Omental fat pad (tissue), 4 donors: ENCODE data around the gene MTHFR. TPM values are rescaled to one million over a fixed set of nuclear protein-coding genes. Genes with fewer than 3 reads are reported as not detected.

Experiments
- ATAC-seq: fragments of 150-250 bp; one replicate; pipeline ENCODE4 v1.9.1; 2016; ENCODE audit warnings: mild to moderate bottlenecking, moderate library complexity; ENCODE audit not compliant: low FRiP score
- DNase-seq: peaks from one replicate; pipeline ENCODE4 v3.0.0-alpha.2; 2019; ENCODE audit warnings: low spot score
- total RNA-seq, 4 donors: library from RNA; depleted of rRNA; stranded (reverse); fragments of >200 nt; gene quantifications; one replicate each; pipeline ENCODE4 v1.1.0, GENCODE V29; 2016
- TF ChIP-seq, protein P1 (sequence below), 3 donors: fragments of 450-650 bp; IDR thresholded peaks; one replicate each; pipeline ENCODE4 v1.5.1; 2016 to 2017; ENCODE audit warnings: antibody characterized with exemption in 3 of 3, mild to moderate bottlenecking in 3 of 3, moderate library complexity in 2 of 3

MTHFR gene
- total RNA-seq, 4 donors from 2014 or later, result 28.9 to 44.8 (median 36.0) TPM

DNA sequence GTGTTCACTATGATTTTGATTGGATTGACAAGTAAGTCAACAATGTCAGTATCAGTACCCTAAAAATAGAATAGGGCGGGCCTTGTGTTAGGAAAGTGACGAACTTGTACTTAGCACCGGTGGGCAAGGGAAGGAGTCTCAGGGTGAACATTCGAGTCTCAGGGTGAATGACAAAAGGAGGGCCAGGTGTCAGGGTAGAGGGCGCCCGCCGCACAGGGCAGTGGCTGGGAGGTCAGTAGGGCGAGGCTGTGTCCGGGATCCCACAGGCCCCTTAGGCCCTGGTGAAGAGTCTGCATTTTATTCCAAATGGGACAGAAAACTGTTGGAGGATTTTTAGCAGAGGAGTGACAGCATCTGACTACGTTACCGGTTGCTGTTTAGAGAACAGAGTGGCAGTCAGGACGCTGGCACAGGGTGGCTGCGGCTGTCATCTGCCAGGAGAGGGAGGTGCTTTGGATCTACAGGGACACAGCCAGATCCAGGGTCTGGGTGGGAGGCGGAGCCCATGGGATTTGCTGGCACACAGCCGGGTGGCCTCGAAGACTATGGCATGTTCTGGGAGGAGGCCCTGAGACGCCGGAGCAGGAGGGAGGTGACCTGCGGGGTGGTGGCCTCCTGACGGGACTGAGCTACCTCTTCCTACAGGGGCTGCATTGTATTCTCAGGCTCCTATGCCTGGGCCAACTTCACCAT is 58.8 kb downstream of the MTHFR start:
- no peak for ATAC-seq
- TF ChIP-seq, protein P1, sequence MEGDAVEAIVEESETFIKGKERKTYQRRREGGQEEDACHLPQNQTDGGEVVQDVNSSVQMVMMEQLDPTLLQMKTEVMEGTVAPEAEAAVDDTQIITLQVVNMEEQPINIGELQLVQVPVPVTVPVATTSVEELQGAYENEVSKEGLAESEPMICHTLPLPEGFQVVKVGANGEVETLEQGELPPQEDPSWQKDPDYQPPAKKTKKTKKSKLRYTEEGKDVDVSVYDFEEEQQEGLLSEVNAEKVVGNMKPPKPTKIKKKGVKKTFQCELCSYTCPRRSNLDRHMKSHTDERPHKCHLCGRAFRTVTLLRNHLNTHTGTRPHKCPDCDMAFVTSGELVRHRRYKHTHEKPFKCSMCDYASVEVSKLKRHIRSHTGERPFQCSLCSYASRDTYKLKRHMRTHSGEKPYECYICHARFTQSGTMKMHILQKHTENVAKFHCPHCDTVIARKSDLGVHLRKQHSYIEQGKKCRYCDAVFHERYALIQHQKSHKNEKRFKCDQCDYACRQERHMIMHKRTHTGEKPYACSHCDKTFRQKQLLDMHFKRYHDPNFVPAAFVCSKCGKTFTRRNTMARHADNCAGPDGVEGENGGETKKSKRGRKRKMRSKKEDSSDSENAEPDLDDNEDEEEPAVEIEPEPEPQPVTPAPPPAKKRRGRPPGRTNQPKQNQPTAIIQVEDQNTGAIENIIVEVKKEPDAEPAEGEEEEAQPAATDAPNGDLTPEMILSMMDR (IDR thresholded peaks at IDR 0.05), result no peak
- no peak for DNase-seq

DNA sequence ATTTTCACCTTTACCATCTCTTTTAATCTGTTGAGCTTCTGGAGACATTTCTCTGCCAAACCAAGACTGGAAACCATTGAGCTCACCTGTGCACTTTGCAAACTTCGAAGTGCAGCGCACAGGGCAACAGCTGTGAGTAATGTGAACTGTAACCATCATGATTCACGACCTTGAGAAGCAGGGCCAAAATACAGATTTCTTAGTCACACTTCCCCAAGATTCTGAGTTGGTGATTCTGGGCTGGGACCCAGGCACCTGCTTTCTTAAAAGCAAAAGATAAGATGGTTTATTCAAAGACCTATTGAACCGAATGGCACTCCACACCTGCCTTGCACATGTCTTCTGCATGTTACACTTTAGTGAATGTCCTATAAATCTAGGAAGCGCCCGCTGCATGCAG is 59.7 kb downstream of the MTHFR start:
- ATAC-seq, result no peak
- no peak for DNase-seq
- TF ChIP-seq, protein P1 (IDR thresholded peaks at IDR 0.05), result no peak

DNA sequence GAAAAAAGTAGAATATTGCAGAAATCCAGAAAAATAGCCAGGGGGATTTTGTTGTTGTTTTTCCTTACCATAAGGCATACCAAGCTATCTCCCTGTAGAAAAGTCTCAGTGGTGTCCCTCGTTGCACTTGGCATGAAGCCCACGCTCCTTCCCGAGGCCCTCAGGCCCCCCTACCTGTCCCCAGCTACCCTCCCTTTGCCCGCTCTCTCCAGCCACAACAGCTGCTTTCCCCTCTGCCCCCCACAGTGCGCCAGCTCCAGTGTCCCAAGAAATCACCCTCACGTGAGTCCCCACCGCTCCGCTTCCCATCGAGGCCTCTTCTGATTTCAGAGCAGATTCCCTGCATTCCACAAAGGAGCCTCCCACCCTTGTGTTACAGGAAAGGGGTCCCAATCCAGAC is 61.5 kb downstream of the MTHFR start:
- TF ChIP-seq, protein P1 (IDR thresholded peaks at IDR 0.05), result no peak
- ATAC-seq (no peak), DNase-seq (no peak)

DNA sequence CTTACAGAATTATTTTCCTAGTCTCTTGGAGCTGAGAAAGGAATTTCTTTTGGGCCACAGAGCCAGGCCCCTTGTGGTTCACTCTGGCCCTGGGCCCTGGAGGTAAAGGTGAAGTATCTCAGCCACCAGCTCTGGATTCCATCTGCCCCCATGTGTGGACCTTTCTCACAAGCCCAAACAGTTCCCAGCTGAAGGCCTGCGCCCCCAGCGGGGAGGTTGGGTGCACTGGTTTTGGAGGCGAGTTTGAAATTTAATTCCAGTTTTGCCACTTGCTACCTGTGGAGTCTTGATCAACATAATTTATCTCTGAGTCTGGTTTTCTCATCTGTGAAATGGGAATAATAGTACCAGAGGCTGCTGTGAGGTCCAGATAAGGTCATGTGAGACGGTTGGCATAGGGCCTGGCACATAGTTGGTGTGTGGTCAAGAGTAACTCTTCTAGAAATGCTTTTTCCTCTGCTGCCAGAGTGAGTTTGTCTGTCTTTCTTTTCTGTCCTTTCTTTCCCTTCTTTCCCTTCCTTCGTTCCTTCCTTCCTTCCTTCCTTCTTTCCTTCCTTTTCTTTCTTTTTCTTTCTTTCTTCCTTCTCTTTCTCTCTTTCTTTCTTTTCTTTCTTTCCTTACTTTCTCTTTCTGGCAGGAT is 63.7 kb downstream of the MTHFR start:
- TF ChIP-seq, protein P1 (IDR thresholded peaks at IDR 0.05), result no peak
- ATAC-seq (no peak), DNase-seq (no peak)

DNA sequence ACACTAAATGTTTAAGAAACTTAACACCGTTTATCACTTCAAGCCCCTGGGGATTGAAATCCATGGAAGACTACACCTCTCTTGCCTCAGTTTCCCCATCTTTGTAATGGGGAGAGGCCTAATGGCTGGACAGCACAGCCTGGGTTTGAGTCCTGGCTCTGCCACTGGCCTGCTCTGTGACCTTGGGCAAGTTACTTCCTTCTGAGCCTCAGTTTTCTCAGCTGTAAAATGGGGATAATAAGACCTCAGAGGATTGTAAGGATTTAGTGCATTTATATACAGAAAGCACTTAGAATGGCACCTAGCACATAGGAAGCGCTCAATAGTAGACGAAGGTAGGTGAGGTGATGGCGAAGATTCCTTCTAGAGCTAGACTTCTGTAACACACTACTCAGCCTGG is 64.3 kb downstream of the MTHFR start:
- no peak for ATAC-seq
- TF ChIP-seq, protein P1 (IDR thresholded peaks at IDR 0.05), result no peak
- no peak for DNase-seq

DNA sequence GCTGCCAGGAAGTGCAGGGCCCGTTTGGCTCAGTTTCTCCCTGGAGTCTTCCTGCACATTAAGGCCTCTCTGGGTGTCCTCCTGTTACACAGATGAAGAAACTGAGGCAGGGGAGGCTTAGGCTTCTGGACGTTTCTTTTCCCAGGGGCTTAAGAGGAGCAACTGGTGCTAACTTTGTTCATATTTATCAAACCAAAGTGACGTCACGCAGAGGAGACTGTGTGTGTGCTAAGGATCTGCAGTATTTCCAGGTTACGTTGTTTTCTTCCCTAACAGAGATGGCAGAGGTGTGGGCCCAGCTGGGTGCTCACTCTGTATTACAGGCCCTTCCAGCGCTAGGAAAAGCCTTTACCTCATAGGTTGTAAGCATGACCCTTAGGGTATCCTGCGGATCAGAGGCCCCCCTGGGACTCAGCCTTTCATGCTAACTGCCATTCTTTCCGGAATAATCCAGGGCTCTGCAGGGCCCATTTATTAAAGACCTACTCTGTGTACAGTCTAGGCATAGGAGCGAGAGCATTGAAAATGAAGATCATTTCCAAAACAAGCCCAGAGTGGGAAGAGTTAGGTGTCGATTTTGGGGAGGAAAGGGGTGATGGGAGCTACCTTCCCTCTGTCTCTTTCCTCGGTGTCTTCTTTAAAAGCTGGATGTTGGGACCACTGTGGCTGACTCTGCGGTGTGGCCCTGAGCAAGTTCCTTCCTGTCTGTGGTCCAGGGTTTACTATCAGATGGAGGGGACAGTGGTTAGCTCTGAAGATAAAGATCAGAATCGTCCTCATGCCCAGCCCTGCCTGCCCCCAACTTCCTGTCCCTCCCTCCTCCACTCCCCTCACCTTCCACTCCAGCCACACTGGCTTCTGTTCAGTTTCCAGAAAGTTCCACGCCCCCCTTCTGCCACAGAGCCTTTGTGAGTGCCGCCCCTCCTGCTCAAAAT is 65.2 kb downstream of the MTHFR start:
- ATAC-seq (no peak), DNase-seq (no peak)
- TF ChIP-seq, protein P1 (IDR thresholded peaks at IDR 0.05), result no peak
